ENCODE data around the gene TRIOBP. TPM values are rescaled to one million over a fixed set of nuclear protein-coding genes. Genes with fewer than 3 reads are reported as not detected.

TRIOBP gene
- total and polyA plus RNA-seq, 2 of the 13 experiments (the other 11 are each of a cell fraction or from before 2014, with no cell fraction given) = 6.1 to 15.4 TPM

DNA sequence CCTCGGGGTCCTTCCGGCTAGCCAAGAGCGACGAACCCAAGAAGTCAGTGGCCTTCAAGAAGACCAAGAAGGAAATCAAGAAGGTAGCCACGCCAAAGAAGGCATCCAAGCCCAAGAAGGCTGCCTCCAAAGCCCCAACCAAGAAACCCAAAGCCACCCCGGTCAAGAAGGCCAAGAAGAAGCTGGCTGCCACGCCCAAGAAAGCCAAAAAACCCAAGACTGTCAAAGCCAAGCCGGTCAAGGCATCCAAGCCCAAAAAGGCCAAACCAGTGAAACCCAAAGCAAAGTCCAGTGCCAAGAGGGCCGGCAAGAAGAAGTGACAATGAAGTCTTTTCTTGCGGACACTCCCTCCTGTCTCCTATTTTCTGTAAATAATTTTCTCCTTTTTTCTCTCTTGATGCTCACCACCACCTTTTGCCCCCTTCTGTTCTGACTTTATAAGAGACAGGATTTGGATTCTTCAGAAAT, 109.0 kb downstream of the TRIOBP start (continued):
- TF ChIP-seq MAFF (IDR thresholded peaks at IDR 0.05; ENCODE audit: low read depth, low read length) (no peak), MED8 (CRISPR knock-in tag; IDR thresholded peaks at IDR 0.05; ENCODE audit: insufficient replicate concordance) (peak; percentile 27), PPARG (CRISPR knock-in tag; conservative IDR thresholded peaks at IDR 0.05) (no peak), GABPB1 (CRISPR knock-in tag; IDR thresholded peaks at IDR 0.05) (no peak), ZNF251 (CRISPR knock-in tag; IDR thresholded peaks at IDR 0.05) (no peak), HDAC1 (CRISPR knock-in tag; IDR thresholded peaks at IDR 0.05) (0 out of 2 replicates have a peak, but pooled peaks have one; percentile 15), TEAD2 (CRISPR knock-in tag; IDR thresholded peaks at IDR 0.05) (no peak), SMAD9 (CRISPR knock-in tag; IDR thresholded peaks at IDR 0.05) (no peak), FOSL1 (CRISPR knock-in tag; IDR thresholded peaks at IDR 0.05; ENCODE audit: borderline replicate concordance) (no peak), NR3C1 (CRISPR knock-in tag; IDR thresholded peaks at IDR 0.05) (no peak), ZFP36 (IDR thresholded peaks at IDR 0.05; ENCODE audit: borderline replicate concordance, low read depth, low read length, partially characterized antibody) (no peak), CBFB (CRISPR knock-in tag; IDR thresholded peaks at IDR 0.05) (no peak), ZNF136 (CRISPR knock-in tag; IDR thresholded peaks at IDR 0.05; ENCODE audit: low read depth) (no peak), ZNF790 (CRISPR knock-in tag; IDR thresholded peaks at IDR 0.05; ENCODE audit: borderline replicate concordance) (no peak)
- TF ChIP-seq, protein P1, sequence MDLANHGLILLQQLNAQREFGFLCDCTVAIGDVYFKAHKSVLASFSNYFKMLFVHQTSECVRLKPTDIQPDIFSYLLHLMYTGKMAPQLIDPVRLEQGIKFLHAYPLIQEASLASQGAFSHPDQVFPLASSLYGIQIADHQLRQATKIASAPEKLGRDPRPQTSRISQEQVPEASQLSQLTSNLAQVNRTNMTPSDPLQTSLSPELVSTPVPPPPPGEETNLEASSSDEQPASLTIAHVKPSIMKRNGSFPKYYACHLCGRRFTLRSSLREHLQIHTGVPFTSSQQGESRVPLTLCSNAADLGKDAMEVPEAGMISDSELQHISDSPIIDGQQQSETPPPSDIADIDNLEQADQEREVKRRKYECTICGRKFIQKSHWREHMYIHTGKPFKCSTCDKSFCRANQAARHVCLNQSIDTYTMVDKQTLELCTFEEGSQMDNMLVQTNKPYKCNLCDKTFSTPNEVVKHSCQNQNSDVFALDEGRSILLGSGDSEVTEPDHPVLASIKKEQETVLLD (CRISPR knock-in tag; IDR thresholded peaks at IDR 0.05; ENCODE audit: low read depth) = 0 out of 2 replicates have a peak, but pooled peaks have one; percentile 12
- TF ChIP-seq, protein P2, sequence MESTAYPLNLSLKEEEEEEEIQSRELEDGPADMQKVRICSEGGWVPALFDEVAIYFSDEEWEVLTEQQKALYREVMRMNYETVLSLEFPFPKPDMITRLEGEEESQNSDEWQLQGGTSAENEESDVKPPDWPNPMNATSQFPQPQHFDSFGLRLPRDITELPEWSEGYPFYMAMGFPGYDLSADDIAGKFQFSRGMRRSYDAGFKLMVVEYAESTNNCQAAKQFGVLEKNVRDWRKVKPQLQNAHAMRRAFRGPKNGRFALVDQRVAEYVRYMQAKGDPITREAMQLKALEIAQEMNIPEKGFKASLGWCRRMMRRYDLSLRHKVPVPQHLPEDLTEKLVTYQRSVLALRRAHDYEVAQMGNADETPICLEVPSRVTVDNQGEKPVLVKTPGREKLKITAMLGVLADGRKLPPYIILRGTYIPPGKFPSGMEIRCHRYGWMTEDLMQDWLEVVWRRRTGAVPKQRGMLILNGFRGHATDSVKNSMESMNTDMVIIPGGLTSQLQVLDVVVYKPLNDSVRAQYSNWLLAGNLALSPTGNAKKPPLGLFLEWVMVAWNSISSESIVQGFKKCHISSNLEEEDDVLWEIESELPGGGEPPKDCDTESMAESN (CRISPR knock-in tag; conservative IDR thresholded peaks at IDR 0.05) = 0 out of 2 replicates have a peak, but pooled peaks have one; percentile 6
- TF ChIP-seq, protein P3, sequence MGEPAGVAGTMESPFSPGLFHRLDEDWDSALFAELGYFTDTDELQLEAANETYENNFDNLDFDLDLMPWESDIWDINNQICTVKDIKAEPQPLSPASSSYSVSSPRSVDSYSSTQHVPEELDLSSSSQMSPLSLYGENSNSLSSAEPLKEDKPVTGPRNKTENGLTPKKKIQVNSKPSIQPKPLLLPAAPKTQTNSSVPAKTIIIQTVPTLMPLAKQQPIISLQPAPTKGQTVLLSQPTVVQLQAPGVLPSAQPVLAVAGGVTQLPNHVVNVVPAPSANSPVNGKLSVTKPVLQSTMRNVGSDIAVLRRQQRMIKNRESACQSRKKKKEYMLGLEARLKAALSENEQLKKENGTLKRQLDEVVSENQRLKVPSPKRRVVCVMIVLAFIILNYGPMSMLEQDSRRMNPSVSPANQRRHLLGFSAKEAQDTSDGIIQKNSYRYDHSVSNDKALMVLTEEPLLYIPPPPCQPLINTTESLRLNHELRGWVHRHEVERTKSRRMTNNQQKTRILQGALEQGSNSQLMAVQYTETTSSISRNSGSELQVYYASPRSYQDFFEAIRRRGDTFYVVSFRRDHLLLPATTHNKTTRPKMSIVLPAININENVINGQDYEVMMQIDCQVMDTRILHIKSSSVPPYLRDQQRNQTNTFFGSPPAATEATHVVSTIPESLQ (CRISPR knock-in tag; conservative IDR thresholded peaks at IDR 0.05) = no peak
- TF ChIP-seq, protein P4, sequence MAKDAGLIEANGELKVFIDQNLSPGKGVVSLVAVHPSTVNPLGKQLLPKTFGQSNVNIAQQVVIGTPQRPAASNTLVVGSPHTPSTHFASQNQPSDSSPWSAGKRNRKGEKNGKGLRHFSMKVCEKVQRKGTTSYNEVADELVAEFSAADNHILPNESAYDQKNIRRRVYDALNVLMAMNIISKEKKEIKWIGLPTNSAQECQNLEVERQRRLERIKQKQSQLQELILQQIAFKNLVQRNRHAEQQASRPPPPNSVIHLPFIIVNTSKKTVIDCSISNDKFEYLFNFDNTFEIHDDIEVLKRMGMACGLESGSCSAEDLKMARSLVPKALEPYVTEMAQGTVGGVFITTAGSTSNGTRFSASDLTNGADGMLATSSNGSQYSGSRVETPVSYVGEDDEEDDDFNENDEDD (CRISPR knock-in tag; IDR thresholded peaks at IDR 0.05; ENCODE audit: borderline replicate concordance) = no peak
- TF ChIP-seq, protein P5, sequence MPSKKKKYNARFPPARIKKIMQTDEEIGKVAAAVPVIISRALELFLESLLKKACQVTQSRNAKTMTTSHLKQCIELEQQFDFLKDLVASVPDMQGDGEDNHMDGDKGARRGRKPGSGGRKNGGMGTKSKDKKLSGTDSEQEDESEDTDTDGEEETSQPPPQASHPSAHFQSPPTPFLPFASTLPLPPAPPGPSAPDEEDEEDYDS (CRISPR knock-in tag; IDR thresholded peaks at IDR 0.05) = no peak
- TF ChIP-seq, protein P6, sequence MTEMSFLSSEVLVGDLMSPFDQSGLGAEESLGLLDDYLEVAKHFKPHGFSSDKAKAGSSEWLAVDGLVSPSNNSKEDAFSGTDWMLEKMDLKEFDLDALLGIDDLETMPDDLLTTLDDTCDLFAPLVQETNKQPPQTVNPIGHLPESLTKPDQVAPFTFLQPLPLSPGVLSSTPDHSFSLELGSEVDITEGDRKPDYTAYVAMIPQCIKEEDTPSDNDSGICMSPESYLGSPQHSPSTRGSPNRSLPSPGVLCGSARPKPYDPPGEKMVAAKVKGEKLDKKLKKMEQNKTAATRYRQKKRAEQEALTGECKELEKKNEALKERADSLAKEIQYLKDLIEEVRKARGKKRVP (CRISPR knock-in tag; IDR thresholded peaks at IDR 0.05) = 0 out of 4 replicates have a peak, but pooled peaks of 1 of the 2 experiments have one; percentile 8
